HepG2 (cell line): ENCODE data around the gene STAT4. TPM values are rescaled to one million over a fixed set of nuclear protein-coding genes. Genes with fewer than 3 reads are reported as not detected.

Experiments used
- GABPB1 ChIP-seq: IDR thresholded peaks from 2 replicates; pipeline ENCODE4 v1.6.1; 2016; ENCODE audit warnings: mild to moderate bottlenecking, missing genetic modification reagents, moderate library complexity, missing compliant biosample characterization
- HOXA3 ChIP-seq: sonication (generic); formaldehyde crosslinking; IDR thresholded peaks from 2 replicates; pipeline ENCODE4 v1.5.0; 2020; ENCODE audit warnings: missing genetic modification reagents
- LCORL ChIP-seq, 2 experiments: fragments of 450-650 bp in 1 of 2; sonication (generic) in 1 of 2; formaldehyde crosslinking in 1 of 2; IDR thresholded peaks; 2 replicates each; pipeline versions ENCODE4 v1.5.0 to v1.6.1; 2017 to 2020; ENCODE audit warnings: antibody characterized with exemption in 1 of 2, missing genetic modification reagents in 1 of 2
- NFKB2 ChIP-seq: sonication (generic); formaldehyde crosslinking; IDR thresholded peaks from 2 replicates; pipeline ENCODE4 v1.4.0; 2020; ENCODE audit warnings: missing genetic modification reagents, borderline replicate concordance
- POGZ ChIP-seq: sonication (generic); formaldehyde crosslinking; IDR thresholded peaks from 2 replicates; pipeline ENCODE4 v1.4.0; 2020; ENCODE audit warnings: mild to moderate bottlenecking, missing genetic modification reagents
- SMAD3 ChIP-seq: sonication (generic); formaldehyde crosslinking; IDR thresholded peaks from 2 replicates; pipeline ENCODE4 v1.4.0; 2020; ENCODE audit warnings: missing genetic modification reagents
- TOPORS ChIP-seq: sonication (generic); formaldehyde crosslinking; IDR thresholded peaks from 2 replicates; pipeline ENCODE4 v1.8.0; 2023; ENCODE audit warnings: mild to moderate bottlenecking, missing genetic modification reagents
- ZMYM2 ChIP-seq: sonication (generic); formaldehyde crosslinking; IDR thresholded peaks from 2 replicates; pipeline ENCODE4 v1.8.0; 2022; ENCODE audit warnings: mild to moderate bottlenecking, missing genetic modification reagents
- ZNF367 ChIP-seq: sonication (generic); formaldehyde crosslinking; IDR thresholded peaks from 2 replicates; pipeline ENCODE4 v1.4.0; 2020; ENCODE audit warnings: missing genetic modification reagents, borderline replicate concordance
- polyA plus RNA-seq, 8 experiments: library from polyadenylated mRNA; depleted of rRNA in 3 of 8; stranded (reverse) in 7 of 8; unstranded in 1 of 8; fragments of >200 nt; fragmentation: Illumina TruSeq in 4 of 8; extraction: Trizol in 4 of 8; gene quantifications; 2 replicates each; pipeline versions ENCODE4 v1.2.1 to v1.2.3, GENCODE V29; 2011 to 2016; ENCODE audit warnings: low read depth in 4 of 8, missing spikeins in 1 of 8, mixed read lengths in 1 of 8; ENCODE audit not compliant: insufficient read depth in 1 of 8
- total RNA-seq, 5 experiments: library from RNA; depleted of rRNA; stranded (reverse); fragments of >200 nt; fragmentation: Illumina TruSeq; extraction: Trizol; gene quantifications; 2 replicates each; pipeline ENCODE4 v1.2.3, GENCODE V29; 2016; ENCODE audit warnings: low read depth in 1 of 5
- TF ChIP-seq, protein P1 (sequence below): sonication (generic); formaldehyde crosslinking; IDR thresholded peaks from 2 replicates; pipeline ENCODE4 v1.5.0; 2020; ENCODE audit warnings: mild to moderate bottlenecking, missing genetic modification reagents
- TF ChIP-seq, protein P2 (sequence below): sonication (generic); formaldehyde crosslinking; IDR thresholded peaks from 2 replicates; pipeline ENCODE4 v1.5.0; 2020; ENCODE audit warnings: mild to moderate bottlenecking, missing genetic modification reagents
- TF ChIP-seq, protein P3 (sequence below): sonication (generic); formaldehyde crosslinking; IDR thresholded peaks from 2 replicates; pipeline ENCODE4 v1.8.0; 2022; ENCODE audit warnings: mild to moderate bottlenecking, missing genetic modification reagents
- TF ChIP-seq, protein P4 (sequence below): sonication (generic); formaldehyde crosslinking; IDR thresholded peaks from 2 replicates; pipeline ENCODE4 v1.8.0; 2022; ENCODE audit warnings: missing genetic modification reagents, low read depth, mild to moderate bottlenecking, borderline replicate concordance
- TF ChIP-seq, protein P5 (sequence below): sonication (generic); formaldehyde crosslinking; conservative IDR thresholded peaks from 2 replicates; pipeline ENCODE4 v1.8.1; 2023; ENCODE audit warnings: missing genetic modification reagents

Gene STAT4
- total and polyA plus RNA-seq, 2 of the 13 experiments (the other 11 are each of a cell fraction or from before 2014, with no cell fraction given): 0.37 TPM; not detected in 1

DNA sequence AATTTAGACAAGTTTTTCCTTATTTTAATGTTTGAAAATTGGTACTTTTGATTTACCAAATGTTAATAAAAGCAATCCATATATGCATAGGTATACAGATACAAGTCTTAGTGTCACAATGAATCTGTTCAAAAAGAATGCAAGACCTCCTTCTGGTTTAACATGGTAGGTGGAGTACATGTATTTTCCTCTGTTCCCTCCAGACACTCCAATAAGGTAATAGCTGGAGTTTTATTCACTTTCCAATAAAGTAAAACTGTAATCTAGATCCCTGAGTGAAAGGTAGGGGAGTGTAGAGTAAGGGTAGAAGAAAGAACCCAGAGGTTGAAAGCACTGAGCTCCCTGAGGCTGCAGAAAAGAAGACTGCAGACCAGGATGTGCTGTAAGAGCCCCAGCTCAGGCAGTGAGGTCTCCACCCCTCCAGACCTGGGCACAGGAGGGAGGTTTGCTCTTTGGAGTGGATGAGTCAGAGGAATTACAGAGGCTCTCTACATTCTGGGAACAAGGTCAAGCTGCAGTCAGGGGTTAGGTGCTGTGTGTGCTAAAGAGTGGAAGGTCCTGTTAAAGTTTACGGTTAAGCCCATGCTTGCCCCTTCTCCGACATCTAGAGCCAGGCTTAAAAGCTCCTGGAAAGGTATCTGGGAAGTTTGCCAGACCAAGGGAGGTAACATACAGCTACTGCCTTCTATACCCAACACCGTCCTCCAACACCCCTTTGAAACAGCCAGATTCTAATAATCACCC is 109.2 kb downstream of the STAT4 start (continued):
- TF ChIP-seq, protein P1, sequence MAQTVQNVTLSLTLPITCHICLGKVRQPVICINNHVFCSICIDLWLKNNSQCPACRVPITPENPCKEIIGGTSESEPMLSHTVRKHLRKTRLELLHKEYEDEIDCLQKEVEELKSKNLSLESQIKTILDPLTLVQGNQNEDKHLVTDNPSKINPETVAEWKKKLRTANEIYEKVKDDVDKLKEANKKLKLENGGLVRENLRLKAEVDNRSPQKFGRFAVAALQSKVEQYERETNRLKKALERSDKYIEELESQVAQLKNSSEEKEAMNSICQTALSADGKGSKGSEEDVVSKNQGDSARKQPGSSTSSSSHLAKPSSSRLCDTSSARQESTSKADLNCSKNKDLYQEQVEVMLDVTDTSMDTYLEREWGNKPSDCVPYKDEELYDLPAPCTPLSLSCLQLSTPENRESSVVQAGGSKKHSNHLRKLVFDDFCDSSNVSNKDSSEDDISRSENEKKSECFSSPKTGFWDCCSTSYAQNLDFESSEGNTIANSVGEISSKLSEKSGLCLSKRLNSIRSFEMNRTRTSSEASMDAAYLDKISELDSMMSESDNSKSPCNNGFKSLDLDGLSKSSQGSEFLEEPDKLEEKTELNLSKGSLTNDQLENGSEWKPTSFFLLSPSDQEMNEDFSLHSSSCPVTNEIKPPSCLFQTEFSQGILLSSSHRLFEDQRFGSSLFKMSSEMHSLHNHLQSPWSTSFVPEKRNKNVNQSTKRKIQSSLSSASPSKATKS: no peak
- no peak for TF ChIP-seq TOPORS (CRISPR knock-in tag)
- TF ChIP-seq, protein P2, sequence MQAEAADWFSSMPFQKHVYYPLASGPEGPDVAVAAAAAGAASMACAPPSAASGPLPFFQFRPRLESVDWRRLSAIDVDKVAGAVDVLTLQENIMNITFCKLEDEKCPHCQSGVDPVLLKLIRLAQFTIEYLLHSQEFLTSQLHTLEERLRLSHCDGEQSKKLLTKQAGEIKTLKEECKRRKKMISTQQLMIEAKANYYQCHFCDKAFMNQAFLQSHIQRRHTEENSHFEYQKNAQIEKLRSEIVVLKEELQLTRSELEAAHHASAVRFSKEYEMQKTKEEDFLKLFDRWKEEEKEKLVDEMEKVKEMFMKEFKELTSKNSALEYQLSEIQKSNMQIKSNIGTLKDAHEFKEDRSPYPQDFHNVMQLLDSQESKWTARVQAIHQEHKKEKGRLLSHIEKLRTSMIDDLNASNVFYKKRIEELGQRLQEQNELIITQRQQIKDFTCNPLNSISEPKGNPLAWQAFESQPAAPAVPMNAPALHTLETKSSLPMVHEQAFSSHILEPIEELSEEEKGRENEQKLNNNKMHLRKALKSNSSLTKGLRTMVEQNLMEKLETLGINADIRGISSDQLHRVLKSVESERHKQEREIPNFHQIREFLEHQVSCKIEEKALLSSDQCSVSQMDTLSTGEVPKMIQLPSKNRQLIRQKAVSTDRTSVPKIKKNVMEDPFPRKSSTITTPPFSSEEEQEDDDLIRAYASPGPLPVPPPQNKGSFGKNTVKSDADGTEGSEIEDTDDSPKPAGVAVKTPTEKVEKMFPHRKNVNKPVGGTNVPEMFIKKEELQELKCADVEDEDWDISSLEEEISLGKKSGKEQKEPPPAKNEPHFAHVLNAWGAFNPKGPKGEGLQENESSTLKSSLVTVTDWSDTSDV (CRISPR knock-in tag): no peak
- TF ChIP-seq NFKB2 (CRISPR knock-in tag): no peak
- TF ChIP-seq, protein P3, sequence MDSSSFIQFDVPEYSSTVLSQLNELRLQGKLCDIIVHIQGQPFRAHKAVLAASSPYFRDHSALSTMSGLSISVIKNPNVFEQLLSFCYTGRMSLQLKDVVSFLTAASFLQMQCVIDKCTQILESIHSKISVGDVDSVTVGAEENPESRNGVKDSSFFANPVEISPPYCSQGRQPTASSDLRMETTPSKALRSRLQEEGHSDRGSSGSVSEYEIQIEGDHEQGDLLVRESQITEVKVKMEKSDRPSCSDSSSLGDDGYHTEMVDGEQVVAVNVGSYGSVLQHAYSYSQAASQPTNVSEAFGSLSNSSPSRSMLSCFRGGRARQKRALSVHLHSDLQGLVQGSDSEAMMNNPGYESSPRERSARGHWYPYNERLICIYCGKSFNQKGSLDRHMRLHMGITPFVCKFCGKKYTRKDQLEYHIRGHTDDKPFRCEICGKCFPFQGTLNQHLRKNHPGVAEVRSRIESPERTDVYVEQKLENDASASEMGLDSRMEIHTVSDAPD (CRISPR knock-in tag): no peak
- TF ChIP-seq, protein P4, sequence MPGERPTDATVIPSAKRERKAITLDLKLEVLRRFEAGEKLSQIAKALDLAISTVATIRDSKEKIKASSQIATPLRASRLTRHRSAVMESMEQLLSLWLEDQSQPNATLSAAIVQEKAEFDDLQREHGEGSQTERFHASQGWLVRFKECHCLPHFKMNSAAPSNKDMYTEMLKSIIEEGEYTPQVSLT (CRISPR knock-in tag): no peak
- no peak for TF ChIP-seq ZNF367 (CRISPR knock-in tag)
- TF ChIP-seq, protein P5, sequence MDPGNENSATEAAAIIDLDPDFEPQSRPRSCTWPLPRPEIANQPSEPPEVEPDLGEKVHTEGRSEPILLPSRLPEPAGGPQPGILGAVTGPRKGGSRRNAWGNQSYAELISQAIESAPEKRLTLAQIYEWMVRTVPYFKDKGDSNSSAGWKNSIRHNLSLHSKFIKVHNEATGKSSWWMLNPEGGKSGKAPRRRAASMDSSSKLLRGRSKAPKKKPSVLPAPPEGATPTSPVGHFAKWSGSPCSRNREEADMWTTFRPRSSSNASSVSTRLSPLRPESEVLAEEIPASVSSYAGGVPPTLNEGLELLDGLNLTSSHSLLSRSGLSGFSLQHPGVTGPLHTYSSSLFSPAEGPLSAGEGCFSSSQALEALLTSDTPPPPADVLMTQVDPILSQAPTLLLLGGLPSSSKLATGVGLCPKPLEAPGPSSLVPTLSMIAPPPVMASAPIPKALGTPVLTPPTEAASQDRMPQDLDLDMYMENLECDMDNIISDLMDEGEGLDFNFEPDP (CRISPR knock-in tag): no peak
- no peak for TF ChIP-seq ZMYM2 (CRISPR knock-in tag)
- no peak for TF ChIP-seq GABPB1 (CRISPR knock-in tag)
- TF ChIP-seq LCORL (IDR thresholded peaks at IDR 0.05): no peak
- TF ChIP-seq LCORL (CRISPR knock-in tag; IDR thresholded peaks at IDR 0.05): peak; percentile 84
- no peak for TF ChIP-seq POGZ (CRISPR knock-in tag)
- TF ChIP-seq HOXA3: no peak
- TF ChIP-seq SMAD3 (CRISPR knock-in tag): no peak
